OCI-LY3 (cell line): ENCODE results near the gene CPLX1.
"Not testable (repeated sequence)": the region's sequence is repeated elsewhere in the genome, so short reads cannot be mapped to it uniquely, and the experiment has no call there.

ENCODE experiments used
- CTCF ChIP-seq: fragments of 200-600, 300-600 bp; sonication (generic); IDR thresholded peaks from 2 replicates; pipeline ENCODE4 v1.5.1; 2014; ENCODE audit warnings: antibody characterized with exemption, low read length, low read depth
- EZH2phosphoT487 ChIP-seq: fragments of 200-600 bp; shearing (Covaris generic); IDR thresholded peaks from 2 replicates; pipeline ENCODE4 v1.6.1; 2018; ENCODE audit warnings: antibody characterized with exemption, mixed run types, low read depth

GRCh38 chr4:774419-775092 lies 51.4 kb downstream of the CPLX1 start:
- TF ChIP-seq CTCF, EZH2phosphoT487: not testable (repeated sequence)
